ENCODE data around the gene MEIOSIN. TPM values are rescaled to one million over a fixed set of nuclear protein-coding genes. Genes with fewer than 3 reads are reported as not detected.

MEIOSIN gene
- total RNA-seq, 2 donors from 2014 or later: 0.78 to 0.90 TPM

- Histone ChIP-seq H3K36me3 (no peaks in the 10 kb centered on the region), H3K9me3 (no peaks in the 10 kb centered on the region), H3K4me3 (no peak overlapping the region), H3K27me3 (no peaks in the 10 kb centered on the region), H3K4me1 (no peaks in the 10 kb centered on the region), H3K27ac (no peak overlapping the region)
- no peak for DNase-seq (ENCODE audit: low spot score)
- TF ChIP-seq CTCF (IDR thresholded peaks at IDR 0.05): no peak
Observed at GRCh38 chr19:45752639-45753038, 19.4 kb downstream of the MEIOSIN start.

- no peak for TF ChIP-seq CTCF (IDR thresholded peaks at IDR 0.05)
- H3K4me1 ChIP-seq: no peaks in the 10 kb centered on the region
- H3K36me3 ChIP-seq: no peaks in the 10 kb centered on the region
- H3K4me3 ChIP-seq: no peak overlapping the region
- H3K27me3 ChIP-seq: no peaks in the 10 kb centered on the region
- no peaks in the 10 kb centered on the region for H3K9me3 ChIP-seq
- no peak for DNase-seq (ENCODE audit: low spot score)
- no peak overlapping the region for H3K27ac ChIP-seq
Observed at GRCh38 chr19:45753548-45753947, 20.3 kb downstream of the MEIOSIN start.

- DNase-seq (ENCODE audit: low spot score): no peak
- TF ChIP-seq CTCF (IDR thresholded peaks at IDR 0.05): no peak
- no peak overlapping the region for H3K27ac ChIP-seq
- no peaks in the 10 kb centered on the region for H3K36me3 ChIP-seq
- H3K9me3 ChIP-seq: no peaks in the 10 kb centered on the region
- no peaks in the 10 kb centered on the region for H3K4me1 ChIP-seq
- H3K27me3 ChIP-seq: no peaks in the 10 kb centered on the region
- no peak overlapping the region for H3K4me3 ChIP-seq
Observed at GRCh38 chr19:45754323-45754722, 21.1 kb downstream of the MEIOSIN start.

- Histone ChIP-seq H3K4me1 (peaks cover 0 to 7% of the 10 kb centered on the region in 2 donors), H3K9me3 (no peaks in the 10 kb centered on the region), H3K36me3 (no peaks in the 10 kb centered on the region), H3K4me3 (no peak overlapping the region), H3K27ac (no peak overlapping the region), H3K27me3 (no peaks in the 10 kb centered on the region)
- no peak for TF ChIP-seq CTCF (IDR thresholded peaks at IDR 0.05)
- DNase-seq (ENCODE audit: low spot score): no peak
Observed at GRCh38 chr19:45757695-45758094, 24.5 kb downstream of the MEIOSIN start.

- Histone ChIP-seq H3K27me3 (no peaks in the 10 kb centered on the region), H3K27ac (no peak overlapping the region), H3K4me1 (peaks cover 0 to 19% of the 10 kb centered on the region in 2 donors), H3K36me3 (no peaks in the 10 kb centered on the region), H3K4me3 (no peak overlapping the region), H3K9me3 (no peaks in the 10 kb centered on the region)
- no peak for TF ChIP-seq CTCF (IDR thresholded peaks at IDR 0.05)
- no peak for DNase-seq (ENCODE audit: low spot score)
Observed at GRCh38 chr19:45758921-45759320, 25.7 kb downstream of the MEIOSIN start.

GRCh38 chr19:45761714-45762113 lies 28.5 kb downstream of the MEIOSIN start:
- DNase-seq (ENCODE audit: low spot score): no peak
- no peaks in the 10 kb centered on the region for H3K36me3 ChIP-seq
- TF ChIP-seq CTCF (IDR thresholded peaks at IDR 0.05): no peak
- no peaks in the 10 kb centered on the region for H3K27me3 ChIP-seq
- peak overlapping the region in 1 of 2 donors; percentile 30 for H3K27ac ChIP-seq
- H3K9me3 ChIP-seq: no peaks in the 10 kb centered on the region
- no peak overlapping the region for H3K4me3 ChIP-seq
- peaks cover 0 to 47% of the 10 kb centered on the region in 2 donors for H3K4me1 ChIP-seq
